HS-27A (cell line): ENCODE measurements around the gene TAF3.

Experiments used
- DNase-seq: peaks from one replicate; pipeline ENCODE4 v3.0.0-alpha.2; 2012; ENCODE audit warnings: low read depth, missing footprints

Gene TAF3

GRCh38 chr10:8059191-8059936 lies 241.1 kb downstream of the TAF3 start:
- DNase-seq = no peak

GRCh38 chr10:8060010-8060703 lies 241.9 kb downstream of the TAF3 start:
- DNase-seq = no peak

GRCh38 chr10:8060704-8061121 lies 242.4 kb downstream of the TAF3 start:
- DNase-seq = no peak

- DNase-seq = no peak
Measured at GRCh38 chr10:8061274-8062211, 243.2 kb downstream of the TAF3 start.

GRCh38 chr10:8063128-8063908 lies 245.0 kb downstream of the TAF3 start:
- DNase-seq = no peak

GRCh38 chr10:8063935-8064334 lies 245.6 kb downstream of the TAF3 start:
- no peak for DNase-seq

- DNase-seq = no peak
Measured at GRCh38 chr10:8064436-8064835, 246.1 kb downstream of the TAF3 start.

- DNase-seq = no peak
Measured at GRCh38 chr10:8065651-8066050, 247.3 kb downstream of the TAF3 start.

GRCh38 chr10:8066124-8066523 lies 247.8 kb downstream of the TAF3 start:
- DNase-seq = no peak
